Cardiac fibroblast (primary cell): ENCODE results near the gene NFKB2.

Experiments
- DNase-seq, 2 donors: peaks; one replicate each; pipeline versions ENCODE4 v3.0.0 to v3.0.0-alpha.2; 2010; ENCODE audit warnings: low read depth in 2 of 2
- H3K4me3 ChIP-seq, 2 donors: replicated peaks in 1 of 2; 1 replicate in 1 of 2; 2 replicates in 1 of 2; pipeline ENCODE4 v1.5.1; 2011; ENCODE audit warnings: low read depth in 2 of 2, low read length in 2 of 2, mild to moderate bottlenecking in 2 of 2, moderate library complexity in 1 of 2
- TF ChIP-seq, protein P1 (sequence below): IDR thresholded peaks from one replicate; pipeline ENCODE4 v1.5.1; 2011; ENCODE audit warnings: low read depth, mild to moderate bottlenecking, low read length, inconsistent platforms

Gene NFKB2

DNA sequence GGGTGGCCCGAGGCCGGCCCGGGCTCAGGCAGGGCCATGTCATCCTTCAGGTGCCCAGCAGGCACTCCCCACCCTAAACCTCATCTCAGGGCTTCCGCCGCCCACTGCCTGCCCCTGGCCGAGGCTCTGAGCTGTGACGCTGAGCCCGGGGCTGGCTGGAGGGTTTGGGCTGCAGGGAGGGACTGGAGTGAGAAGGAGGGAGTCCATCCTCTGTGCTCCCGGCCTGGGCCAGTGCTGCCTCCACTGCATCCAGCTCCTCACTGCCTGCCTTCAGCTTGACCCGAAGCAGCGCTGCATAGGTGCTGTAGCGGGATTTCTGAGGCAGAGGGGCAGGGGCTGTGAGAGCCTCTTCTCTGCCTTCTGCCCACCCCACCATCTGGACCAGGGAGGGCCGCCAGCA is 7.6 kb downstream of the NFKB2 start:
- TF ChIP-seq, protein P1, sequence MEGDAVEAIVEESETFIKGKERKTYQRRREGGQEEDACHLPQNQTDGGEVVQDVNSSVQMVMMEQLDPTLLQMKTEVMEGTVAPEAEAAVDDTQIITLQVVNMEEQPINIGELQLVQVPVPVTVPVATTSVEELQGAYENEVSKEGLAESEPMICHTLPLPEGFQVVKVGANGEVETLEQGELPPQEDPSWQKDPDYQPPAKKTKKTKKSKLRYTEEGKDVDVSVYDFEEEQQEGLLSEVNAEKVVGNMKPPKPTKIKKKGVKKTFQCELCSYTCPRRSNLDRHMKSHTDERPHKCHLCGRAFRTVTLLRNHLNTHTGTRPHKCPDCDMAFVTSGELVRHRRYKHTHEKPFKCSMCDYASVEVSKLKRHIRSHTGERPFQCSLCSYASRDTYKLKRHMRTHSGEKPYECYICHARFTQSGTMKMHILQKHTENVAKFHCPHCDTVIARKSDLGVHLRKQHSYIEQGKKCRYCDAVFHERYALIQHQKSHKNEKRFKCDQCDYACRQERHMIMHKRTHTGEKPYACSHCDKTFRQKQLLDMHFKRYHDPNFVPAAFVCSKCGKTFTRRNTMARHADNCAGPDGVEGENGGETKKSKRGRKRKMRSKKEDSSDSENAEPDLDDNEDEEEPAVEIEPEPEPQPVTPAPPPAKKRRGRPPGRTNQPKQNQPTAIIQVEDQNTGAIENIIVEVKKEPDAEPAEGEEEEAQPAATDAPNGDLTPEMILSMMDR = no peak
- no peak for DNase-seq

DNA sequence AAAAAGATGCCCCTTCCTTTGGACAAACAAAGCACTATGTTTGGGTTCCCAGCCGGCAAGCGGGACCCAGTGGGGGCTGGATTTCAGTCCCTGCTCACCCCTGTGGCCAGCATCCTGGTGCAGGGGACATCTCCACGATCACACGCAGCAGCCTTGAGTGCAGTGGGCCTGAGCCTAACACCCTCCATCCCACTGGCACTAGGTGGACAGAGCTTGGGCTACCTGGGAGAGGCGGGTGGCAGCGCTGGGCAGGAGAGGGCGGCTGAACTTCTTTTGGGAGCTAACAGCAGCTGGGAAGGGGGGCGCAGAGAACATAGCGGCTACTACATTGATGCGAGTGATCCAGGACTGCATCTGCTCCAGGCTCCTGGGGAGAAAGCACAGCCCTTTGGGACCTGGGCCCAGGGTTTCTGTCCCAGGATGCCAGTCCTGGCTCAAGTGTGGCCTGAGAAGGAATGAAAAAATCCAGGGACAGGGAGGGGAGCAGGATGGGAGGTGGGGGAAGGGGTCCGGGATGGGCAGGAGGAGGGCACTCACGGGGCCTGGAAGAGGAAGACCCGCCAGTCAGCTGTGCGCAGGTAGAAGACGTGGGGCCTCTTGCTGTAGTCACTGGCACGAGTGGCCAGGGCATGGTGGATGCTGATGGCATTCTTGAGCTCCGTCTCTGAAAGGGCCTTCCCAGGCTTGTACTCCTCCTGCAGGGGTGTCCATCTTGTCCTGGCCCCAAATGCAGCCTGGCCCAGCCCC is 9.0 kb downstream of the NFKB2 start:
- no peak for DNase-seq
- H3K4me3 ChIP-seq = no peak overlapping the region
- TF ChIP-seq, protein P1 = no peak

More for the DNA sequence above, 7.6 kb downstream of the NFKB2 start:
- no peak overlapping the region for H3K4me3 ChIP-seq

DNA sequence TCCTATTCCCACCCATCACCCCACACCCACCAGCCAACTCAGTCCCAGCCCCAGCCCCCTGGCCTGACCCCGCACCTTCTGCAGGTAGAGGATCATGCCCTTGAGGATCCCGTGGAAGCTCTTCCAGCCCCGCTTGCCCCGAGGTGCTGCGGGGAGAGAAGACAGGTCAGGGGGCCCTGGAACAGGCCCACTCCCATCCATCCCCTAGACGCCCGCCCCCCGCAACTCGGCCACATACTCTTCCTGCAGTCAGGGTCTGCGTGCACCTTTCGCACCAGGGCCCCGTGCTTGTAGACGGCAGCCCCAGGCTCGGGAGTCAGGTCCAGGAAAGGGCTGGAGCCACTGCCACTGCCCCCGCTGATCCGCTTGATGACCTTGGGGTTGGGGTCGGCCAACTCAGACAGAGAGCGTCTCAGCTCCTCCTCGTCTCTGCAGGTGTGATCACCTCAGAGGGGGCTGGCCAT is 9.6 kb downstream of the NFKB2 start:
- DNase-seq = no peak
- TF ChIP-seq, protein P1 = no peak
- H3K4me3 ChIP-seq = no peak overlapping the region

DNA sequence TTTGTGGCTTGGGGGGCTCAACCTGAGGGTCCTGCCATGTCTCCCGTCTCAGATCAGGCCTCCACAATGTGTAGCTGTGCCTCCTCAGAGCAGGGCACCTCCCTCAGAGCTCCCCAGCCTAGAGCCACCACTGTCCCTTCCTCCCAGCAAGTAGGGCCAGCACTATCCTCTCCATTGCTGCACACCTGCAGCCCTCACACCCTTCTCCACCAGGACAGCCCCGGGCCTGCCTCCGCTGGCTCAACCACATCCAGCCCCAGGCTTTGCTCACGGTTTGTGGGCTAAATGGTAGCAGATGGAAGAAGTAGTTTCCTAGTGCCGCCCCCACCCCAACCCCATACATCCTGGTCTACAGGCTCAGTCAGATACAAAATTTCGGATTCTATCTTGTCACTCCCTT is 10.1 kb downstream of the NFKB2 start:
- TF ChIP-seq, protein P1 = no peak
- no peak for DNase-seq
- H3K4me3 ChIP-seq = no peak overlapping the region

DNA sequence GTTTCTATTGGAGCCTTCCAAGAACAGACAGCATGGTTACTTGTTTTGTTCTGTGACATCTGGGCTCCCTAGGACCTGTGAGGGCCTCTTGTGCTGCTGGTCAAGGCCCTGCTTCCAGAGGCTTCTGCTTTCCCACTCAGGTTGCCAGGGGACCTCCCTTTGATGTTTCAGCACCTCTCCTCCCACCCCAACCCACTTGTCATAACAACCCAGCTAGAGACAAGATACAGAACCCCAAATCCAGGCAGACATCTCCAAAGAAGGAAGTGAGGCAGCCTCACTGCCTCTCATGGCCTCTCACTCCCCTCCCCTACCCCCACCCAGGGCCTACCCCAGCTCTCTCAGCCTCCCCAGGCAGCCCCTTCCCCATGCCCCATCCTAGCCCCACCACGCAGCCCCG is 11.3 kb downstream of the NFKB2 start:
- TF ChIP-seq, protein P1 = no peak

DNA sequence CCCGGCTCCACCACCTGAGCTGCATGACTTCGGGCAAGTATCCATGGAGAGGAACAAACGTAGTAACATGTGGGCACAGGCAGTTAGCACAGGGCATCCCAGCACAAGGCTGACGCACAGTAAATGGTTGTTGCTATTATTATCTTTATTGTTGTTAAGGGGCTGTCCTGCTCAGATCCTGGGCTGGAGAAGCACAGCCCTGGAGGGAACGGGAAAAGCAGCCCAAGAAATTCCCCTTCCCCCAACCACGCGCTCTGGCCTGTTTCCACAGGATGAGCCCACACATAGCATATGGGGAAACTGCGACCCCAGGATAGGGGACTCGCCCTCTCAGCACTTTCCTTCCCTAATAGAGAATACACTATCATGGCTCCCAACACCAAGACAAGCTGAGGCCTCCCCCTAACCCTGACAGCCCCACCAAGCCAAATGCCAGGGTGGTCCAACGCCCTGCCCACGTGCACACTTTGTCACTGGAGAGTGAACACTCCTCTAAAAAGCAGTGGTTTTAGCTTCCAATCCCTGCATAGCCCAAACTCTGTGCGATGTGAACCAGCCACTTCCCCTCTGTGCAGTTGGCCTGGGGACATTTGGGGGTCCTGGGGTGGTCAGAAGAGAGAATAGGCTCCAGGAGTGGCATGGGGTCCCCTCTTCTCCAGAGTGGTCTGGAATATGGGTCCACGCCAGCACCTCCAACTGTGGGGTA is 12.1 kb downstream of the NFKB2 start:
- no peak overlapping the region for H3K4me3 ChIP-seq
- TF ChIP-seq, protein P1 = no peak
- no peak for DNase-seq

More for the DNA sequence above, 11.3 kb downstream of the NFKB2 start:
- H3K4me3 ChIP-seq = no peak overlapping the region
- no peak for DNase-seq
